NCI-H345 treated with DMSO at 0.1 percent for 48 hours (cell line): ENCODE results near the gene HSDL2.
A peak's percentile ranks its signal among the peaks of the same experiment; 100 is the strongest.
"Not testable (repeated sequence)": the region's sequence is repeated elsewhere in the genome, so short reads cannot be mapped to it uniquely, and the experiment has no call there.

ENCODE experiments used
- DNase-seq: peaks from one replicate; lab custom pipeline; 2025; ENCODE audit not compliant: unreplicated experiment; lab: John Stamatoyannopoulos, UW

HSDL2 gene

GRCh38 chr9:112365257-112365656 lies 14.7 kb upstream of the HSDL2 start:
- not testable (repeated sequence) for DNase-seq

GRCh38 chr9:112366591-112366990 lies 13.3 kb upstream of the HSDL2 start:
- DNase-seq, result no peak

DNA sequence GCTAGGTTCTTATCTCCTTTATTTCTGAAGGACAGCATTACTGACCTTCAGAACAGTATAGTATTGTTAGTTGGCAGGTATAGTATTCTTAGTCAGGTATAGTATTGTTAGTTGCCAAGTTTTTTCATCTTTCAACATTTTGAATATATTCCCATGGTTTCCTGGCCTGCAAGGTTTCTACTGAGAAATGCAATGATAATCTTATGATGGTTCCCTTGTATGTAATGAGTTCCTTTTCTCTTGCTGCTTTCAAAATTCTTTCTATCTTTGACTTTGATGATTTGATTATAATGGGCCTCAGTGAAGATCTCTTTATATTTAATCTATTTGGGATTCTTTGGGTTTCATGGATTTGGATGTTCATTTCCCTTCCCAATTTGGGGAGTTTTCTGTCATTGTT lies 12.4 kb upstream of the HSDL2 start:
- DNase-seq, result no peak

- no peak for DNase-seq
These were observed 10.1 kb upstream of the HSDL2 start for GRCh38 chr9:112369817-112370216.

GRCh38 chr9:112371060-112371459 lies 8.8 kb upstream of the HSDL2 start:
- no peak for DNase-seq

DNA sequence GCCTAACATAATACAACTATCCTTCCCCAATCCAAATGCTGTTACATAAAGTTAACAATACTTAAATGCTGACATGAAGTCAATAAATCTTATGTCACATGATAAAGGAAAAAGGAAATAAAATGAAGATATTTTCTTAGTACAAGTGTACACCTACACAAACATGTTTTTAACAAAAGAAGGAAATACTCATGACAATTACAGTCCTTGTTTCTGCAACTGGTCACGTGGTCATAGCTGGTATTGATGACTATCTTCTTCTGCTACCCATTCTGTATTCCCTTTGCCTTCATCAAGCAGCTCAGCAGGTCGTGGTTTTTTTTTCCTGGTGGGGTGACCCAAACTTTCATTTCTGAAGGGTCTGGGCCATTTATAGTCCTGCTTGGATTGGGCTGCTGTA lies 6.2 kb upstream of the HSDL2 start:
- not testable (repeated sequence) for DNase-seq

DNA sequence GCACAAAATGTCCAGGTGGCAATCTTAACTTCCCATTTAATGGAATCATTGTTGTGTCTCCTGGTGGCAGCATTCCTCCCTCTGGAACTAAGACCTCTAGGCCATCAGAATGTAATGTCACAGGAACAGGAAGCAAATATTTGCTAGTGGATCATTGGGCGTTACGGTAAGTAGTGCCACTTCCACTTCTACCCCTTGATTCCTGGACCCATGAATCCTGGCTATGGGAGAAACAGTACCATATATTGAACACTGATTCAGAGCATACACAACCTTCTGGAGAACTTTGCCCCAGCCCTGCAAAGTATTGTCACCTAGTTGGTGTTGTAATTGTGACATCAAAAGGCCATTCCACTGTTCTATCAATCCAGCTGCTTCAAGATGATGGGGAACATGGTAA lies 5.7 kb upstream of the HSDL2 start:
- not testable (repeated sequence) for DNase-seq

DNA sequence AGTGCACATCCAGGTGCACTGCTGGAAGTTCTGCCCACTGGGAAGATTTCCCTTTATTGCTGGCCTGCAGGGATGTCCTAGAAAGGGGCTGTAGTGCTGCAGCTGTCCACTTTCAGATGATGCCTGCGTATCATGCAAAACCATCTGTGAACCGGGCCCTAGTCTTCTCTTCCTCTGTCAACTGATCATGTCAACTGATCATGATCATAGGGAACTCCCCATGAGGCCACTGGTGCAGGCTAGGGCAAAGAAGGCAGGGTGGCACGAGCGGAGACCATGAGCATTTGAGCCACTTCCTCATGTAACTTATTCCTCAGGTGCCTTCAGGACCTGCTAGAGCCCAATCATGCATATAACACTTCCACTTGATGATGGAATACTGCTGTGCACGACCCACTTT lies 4.5 kb upstream of the HSDL2 start:
- no peak for DNase-seq

- DNase-seq, result no peak
These were observed 2.8 kb upstream of the HSDL2 start for GRCh38 chr9:112377087-112377486.

GRCh38 chr9:112377684-112378327 lies 2.1 kb upstream of the HSDL2 start:
- no peak for DNase-seq

DNA sequence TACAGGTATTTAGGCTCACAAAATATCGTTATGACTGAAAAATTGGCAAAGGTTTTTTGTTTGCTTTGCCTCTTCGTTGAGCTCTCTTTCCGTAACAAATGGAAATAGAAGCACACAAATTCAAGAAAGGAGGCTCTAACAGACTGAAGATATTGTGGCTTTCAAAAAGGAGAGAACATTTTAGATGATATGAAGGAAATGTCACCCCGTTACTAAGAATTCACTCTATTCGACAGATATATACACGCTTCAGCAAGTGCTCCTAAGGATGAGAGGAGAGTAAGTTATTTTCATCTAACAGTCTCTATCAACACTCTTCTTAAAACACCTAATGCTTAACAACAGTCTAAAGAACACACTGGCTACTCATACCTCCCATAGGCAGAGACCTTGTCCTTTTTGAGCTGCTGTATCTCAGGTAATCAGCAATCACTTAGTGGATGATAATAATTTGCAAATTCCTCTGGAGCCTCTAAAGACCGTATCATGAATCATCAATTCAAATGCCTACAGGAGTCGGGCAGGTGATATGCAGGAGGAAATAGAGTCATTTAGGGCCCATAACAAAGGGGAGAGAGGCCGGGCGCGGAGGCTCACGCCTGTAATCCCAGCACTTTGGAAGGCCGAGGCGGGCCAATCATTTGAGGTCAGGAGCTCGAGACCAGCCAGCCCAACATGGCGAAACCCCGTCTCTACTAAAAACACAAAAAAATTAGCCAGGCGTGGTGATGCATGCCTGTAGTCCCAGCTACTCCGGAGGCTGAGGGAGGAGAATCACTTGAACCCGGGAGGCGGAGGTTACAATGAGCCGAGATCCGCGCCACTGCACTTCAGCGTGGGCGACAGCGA lies 1.4 kb upstream of the HSDL2 start:
- no peak for DNase-seq

DNA sequence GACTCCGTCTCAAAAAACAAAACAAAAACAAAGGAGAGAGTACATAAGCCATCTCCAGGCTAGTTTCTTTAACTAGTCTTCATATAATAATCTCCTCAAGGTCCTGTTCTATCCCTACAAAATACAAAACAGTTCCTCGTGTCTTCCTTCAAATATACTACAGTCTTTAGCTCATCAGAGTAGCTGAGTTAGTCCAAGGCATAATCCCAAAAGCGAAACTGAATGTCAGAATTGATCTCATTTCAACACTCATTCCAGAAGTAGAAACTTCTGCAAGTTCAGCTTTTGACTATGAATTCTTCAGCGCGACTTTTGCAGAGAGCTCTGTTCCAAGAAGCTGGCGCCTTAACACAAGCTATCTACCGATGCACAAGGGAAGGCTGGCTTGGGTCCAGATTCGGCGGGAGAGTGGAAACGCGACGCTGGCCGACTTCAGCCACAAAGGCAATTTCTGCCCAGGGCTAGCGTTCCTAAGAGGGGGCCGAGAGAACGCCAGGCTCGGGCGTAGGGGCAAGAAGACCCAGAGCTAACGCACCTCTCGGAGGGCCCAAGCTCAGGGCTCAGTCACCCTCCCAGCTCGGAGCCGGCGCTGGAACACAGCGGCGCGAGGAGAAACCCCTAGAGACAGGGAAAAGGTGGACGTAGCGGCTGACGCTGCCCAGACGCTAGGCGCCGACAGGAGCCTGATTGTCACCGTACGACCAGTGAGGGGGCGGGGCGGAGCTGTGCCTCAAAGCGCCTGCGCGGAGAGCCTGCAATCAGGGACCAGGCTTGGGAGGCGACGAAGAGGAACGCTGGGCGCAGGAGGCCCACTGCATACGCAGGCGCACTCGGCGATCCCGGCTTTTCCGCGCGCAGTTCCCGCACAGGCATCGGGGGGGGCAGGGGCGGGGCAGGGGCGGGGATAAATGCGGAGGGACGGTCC lies 469 bp upstream of the HSDL2 start:
- peak; percentile 99 for DNase-seq

GRCh38 chr9:112380825-112381221 lies 915 bp downstream of the HSDL2 start:
- DNase-seq, result no peak

- no peak for DNase-seq
These were observed 2.2 kb downstream of the HSDL2 start for GRCh38 chr9:112382066-112382465.

DNA sequence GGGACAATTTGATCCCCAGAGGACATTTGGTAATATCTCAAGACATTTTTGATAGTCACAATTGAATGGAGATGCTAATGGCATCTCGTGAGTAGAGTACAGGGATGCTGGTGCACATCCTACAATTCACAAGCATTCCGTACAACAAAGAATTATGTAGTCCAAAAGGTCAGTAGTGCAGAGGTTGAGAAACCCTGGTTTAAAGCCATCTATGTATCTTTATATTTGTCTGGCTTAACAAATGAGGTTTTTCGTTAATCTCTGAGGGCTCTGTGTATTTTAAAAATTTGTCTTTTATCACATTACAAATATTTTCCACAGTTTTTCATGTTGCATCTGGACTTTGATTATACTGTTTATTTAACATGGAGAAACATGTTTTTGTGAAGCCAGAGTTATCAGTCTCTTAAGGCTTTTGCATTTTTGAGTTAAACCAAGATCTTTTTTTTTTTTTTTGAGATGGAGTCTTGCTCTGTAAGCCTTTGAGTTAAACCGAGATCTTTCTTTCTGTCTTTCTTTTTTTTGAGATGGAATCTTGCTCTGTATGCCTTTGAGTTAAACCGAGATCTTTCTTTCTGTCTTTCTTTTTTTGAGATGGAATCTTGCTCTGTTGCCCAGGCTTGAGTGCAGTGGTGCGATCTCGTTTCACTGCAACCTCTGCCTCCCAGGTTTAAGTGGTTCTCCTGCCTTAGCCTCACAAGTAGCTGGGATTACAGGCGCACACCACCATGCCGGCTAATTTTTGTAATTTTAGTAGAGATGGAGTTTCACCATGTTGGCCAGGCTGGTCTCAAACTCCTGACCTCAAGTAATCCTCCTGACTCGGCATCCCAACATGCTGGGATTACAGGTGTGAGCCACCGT lies 2.8 kb downstream of the HSDL2 start:
- DNase-seq, result no peak

- DNase-seq, result no peak
These were observed 4.3 kb downstream of the HSDL2 start for GRCh38 chr9:112384219-112384618.

GRCh38 chr9:112384690-112385089 lies 4.8 kb downstream of the HSDL2 start:
- DNase-seq, result no peak

DNA sequence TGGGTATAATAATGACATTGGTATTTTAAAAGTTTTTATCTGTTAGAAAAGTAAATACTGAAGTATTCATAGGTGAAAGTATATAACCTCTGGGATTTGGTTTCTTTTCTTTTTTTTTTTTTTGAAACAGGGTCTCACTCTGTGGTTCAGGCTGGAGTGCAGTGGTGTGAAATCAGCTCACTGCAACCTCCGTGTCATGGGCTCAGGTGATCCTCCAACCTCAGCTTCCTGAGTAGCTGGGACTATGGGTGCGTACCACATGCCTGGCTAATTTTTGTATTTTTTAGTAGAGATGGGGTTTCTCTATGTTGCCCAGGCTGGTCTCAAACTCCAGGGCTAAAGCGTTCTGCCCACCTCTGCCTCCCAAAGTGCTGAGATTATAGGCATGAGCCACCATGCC lies 7.2 kb downstream of the HSDL2 start:
- no peak for DNase-seq

DNA sequence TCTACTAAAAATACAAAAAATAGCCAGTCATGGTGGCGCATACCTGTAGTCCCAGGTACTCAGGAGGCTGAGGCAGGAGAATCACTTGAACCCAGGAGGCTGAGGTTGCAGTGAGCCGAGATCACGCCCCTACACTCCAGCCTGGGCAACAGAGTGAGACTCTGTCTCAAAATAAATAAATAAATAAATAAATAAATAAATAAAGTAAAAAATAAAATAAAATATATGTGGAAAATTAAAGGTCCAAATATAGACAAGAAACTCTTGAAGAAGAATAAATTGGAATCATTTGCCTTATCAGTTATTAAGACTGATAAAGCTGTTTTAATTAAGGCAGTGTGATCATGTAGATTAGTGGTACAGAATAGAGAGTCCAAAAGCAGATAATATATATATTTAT lies 10.0 kb downstream of the HSDL2 start:
- DNase-seq, result not testable (repeated sequence)

DNA sequence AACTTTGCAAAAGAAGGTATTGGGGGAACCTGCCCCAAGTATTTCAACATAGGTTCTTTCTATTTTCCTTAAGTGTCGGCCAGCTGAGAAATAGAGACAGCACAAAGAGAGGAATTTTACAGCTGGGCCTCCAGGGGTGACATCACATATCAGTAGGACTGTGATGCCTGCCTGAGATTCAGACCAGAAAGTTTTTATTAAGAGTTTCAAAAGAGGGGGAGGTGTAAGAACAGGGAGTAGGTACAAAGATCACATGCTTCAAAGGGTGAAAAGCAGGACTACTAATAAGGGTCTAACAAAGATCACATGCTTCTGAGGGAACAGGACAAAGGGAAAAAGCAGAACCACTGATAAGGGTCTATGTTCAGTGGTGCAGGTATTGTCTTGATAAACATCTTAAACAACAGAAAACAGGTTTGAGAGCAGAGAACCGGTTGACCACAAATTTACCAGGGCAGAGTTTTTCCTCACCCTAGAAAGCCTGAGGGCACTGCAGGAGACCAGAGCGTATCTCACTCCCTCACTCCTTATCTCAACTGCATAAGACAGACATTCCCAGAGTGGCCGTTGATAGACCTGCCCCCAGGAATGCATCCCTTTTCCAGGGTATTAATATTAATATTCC lies 12.1 kb downstream of the HSDL2 start:
- not testable (repeated sequence) for DNase-seq
